ENCODE results near the gene ADAMTS17.
A peak's percentile ranks its signal among the peaks of the same experiment; 100 is the strongest.

Gene ADAMTS17

GRCh38 chr15:100333236-100333635 lies 8.5 kb downstream of the ADAMTS17 start:
- Mint-ChIP-seq H3K4me3 (no peak overlapping the region), H3K9me3 (no peaks in the 10 kb centered on the region), H3K36me3 (no peaks in the 10 kb centered on the region), H3K27ac (no peak overlapping the region), H3K4me1 (peaks cover 47% of the 10 kb centered on the region)
- DNase-seq (ENCODE audit: low spot score in 2 of 2) (no peak), ATAC-seq (no peak)

GRCh38 chr15:100332721-100333120 lies 9.1 kb downstream of the ADAMTS17 start:
- Mint-ChIP-seq H3K36me3 (no peaks in the 10 kb centered on the region), H3K4me1 (peaks cover 47% of the 10 kb centered on the region), H3K9me3 (no peaks in the 10 kb centered on the region), H3K4me3 (no peak overlapping the region), H3K27ac (no peak overlapping the region)
- ATAC-seq = no peak
- DNase-seq (ENCODE audit: low spot score in 2 of 2) = no peak

GRCh38 chr15:100332231-100332630 lies 9.5 kb downstream of the ADAMTS17 start:
- Mint-ChIP-seq H3K36me3 (no peaks in the 10 kb centered on the region), H3K4me1 (peaks cover 47% of the 10 kb centered on the region), H3K9me3 (no peaks in the 10 kb centered on the region), H3K27ac (no peak overlapping the region), H3K4me3 (no peak overlapping the region)
- ATAC-seq = no peak
- DNase-seq (ENCODE audit: low spot score in 2 of 2) = no peak

- ATAC-seq (peak; percentile 79), DNase-seq (ENCODE audit: low spot score in 2 of 2) (no peak)
- H3K4me1 Mint-ChIP-seq = peaks cover 47% of the 10 kb centered on the region
- no peaks in the 10 kb centered on the region for H3K36me3 Mint-ChIP-seq
- no peaks in the 10 kb centered on the region for H3K9me3 Mint-ChIP-seq
- H3K4me3 Mint-ChIP-seq = peak overlapping the region; percentile 60
- H3K27ac Mint-ChIP-seq = peak overlapping the region; percentile 54
Measured at GRCh38 chr15:100330629-100331215, 11.1 kb downstream of the ADAMTS17 start.

- Mint-ChIP-seq H3K9me3 (no peaks in the 10 kb centered on the region), H3K4me1 (peaks cover 43% of the 10 kb centered on the region), H3K27ac (peak overlapping the region; percentile 54)
Measured at GRCh38 chr15:100330221-100330620, 11.6 kb downstream of the ADAMTS17 start.

GRCh38 chr15:100328796-100329195 lies 13.0 kb downstream of the ADAMTS17 start:
- no peak for ATAC-seq
- no peak overlapping the region for H3K27ac Mint-ChIP-seq

More at GRCh38 chr15:100330221-100330620, 11.6 kb downstream of the ADAMTS17 start:
- Mint-ChIP-seq H3K4me3 (peak overlapping the region; percentile 60), H3K36me3 (no peaks in the 10 kb centered on the region)
- no peak for DNase-seq (ENCODE audit: low spot score in 2 of 2)
- ATAC-seq = peak; percentile 84

GRCh38 chr15:100318880-100319279 lies 22.9 kb downstream of the ADAMTS17 start:
- ATAC-seq (no peak), DNase-seq (ENCODE audit: low spot score in 2 of 2) (no peak)
- Mint-ChIP-seq H3K4me3 (no peak overlapping the region), H3K4me1 (no peaks in the 10 kb centered on the region), H3K36me3 (no peaks in the 10 kb centered on the region), H3K9me3 (no peaks in the 10 kb centered on the region), H3K27ac (no peak overlapping the region)

More at GRCh38 chr15:100328796-100329195, 13.0 kb downstream of the ADAMTS17 start:
- Mint-ChIP-seq H3K36me3 (no peaks in the 10 kb centered on the region), H3K4me1 (peaks cover 32% of the 10 kb centered on the region), H3K9me3 (no peaks in the 10 kb centered on the region), H3K4me3 (no peak overlapping the region)
- DNase-seq (ENCODE audit: low spot score in 2 of 2) = no peak

- H3K4me3 Mint-ChIP-seq = no peak overlapping the region
- H3K9me3 Mint-ChIP-seq = no peaks in the 10 kb centered on the region
- H3K4me1 Mint-ChIP-seq = no peaks in the 10 kb centered on the region
- no peak for DNase-seq (ENCODE audit: low spot score in 2 of 2)
- H3K27ac Mint-ChIP-seq = no peak overlapping the region
- no peak for ATAC-seq
- no peaks in the 10 kb centered on the region for H3K36me3 Mint-ChIP-seq
Measured at GRCh38 chr15:100314809-100315400, 26.9 kb downstream of the ADAMTS17 start.

- ATAC-seq (no peak), DNase-seq (ENCODE audit: low spot score in 2 of 2) (no peak)
- Mint-ChIP-seq H3K27ac (no peak overlapping the region), H3K9me3 (no peaks in the 10 kb centered on the region), H3K36me3 (no peaks in the 10 kb centered on the region), H3K4me1 (no peaks in the 10 kb centered on the region), H3K4me3 (no peak overlapping the region)
Measured at GRCh38 chr15:100311833-100312476, 29.8 kb downstream of the ADAMTS17 start.

GRCh38 chr15:100311154-100311625 lies 30.6 kb downstream of the ADAMTS17 start:
- Mint-ChIP-seq H3K4me3 (no peak overlapping the region), H3K4me1 (no peaks in the 10 kb centered on the region), H3K9me3 (no peaks in the 10 kb centered on the region), H3K36me3 (no peaks in the 10 kb centered on the region), H3K27ac (no peak overlapping the region)
- no peak for DNase-seq (ENCODE audit: low spot score in 2 of 2)
- ATAC-seq = no peak

GRCh38 chr15:100310513-100311153 lies 31.1 kb downstream of the ADAMTS17 start:
- Mint-ChIP-seq H3K36me3 (no peaks in the 10 kb centered on the region), H3K4me3 (no peak overlapping the region), H3K27ac (no peak overlapping the region), H3K9me3 (no peaks in the 10 kb centered on the region), H3K4me1 (no peaks in the 10 kb centered on the region)
- ATAC-seq = no peak
- no peak for DNase-seq (ENCODE audit: low spot score in 2 of 2)

- Mint-ChIP-seq H3K9me3 (no peaks in the 10 kb centered on the region), H3K4me3 (no peak overlapping the region), H3K36me3 (no peaks in the 10 kb centered on the region), H3K27ac (no peak overlapping the region), H3K4me1 (no peaks in the 10 kb centered on the region)
- ATAC-seq = no peak
- DNase-seq (ENCODE audit: low spot score in 2 of 2) = no peak
Measured at GRCh38 chr15:100310041-100310405, 31.8 kb downstream of the ADAMTS17 start.

GRCh38 chr15:100309109-100310040 lies 32.4 kb downstream of the ADAMTS17 start:
- Mint-ChIP-seq H3K27ac (no peak overlapping the region), H3K4me1 (no peaks in the 10 kb centered on the region), H3K36me3 (no peaks in the 10 kb centered on the region), H3K9me3 (no peaks in the 10 kb centered on the region), H3K4me3 (no peak overlapping the region)
- ATAC-seq = no peak
- DNase-seq (ENCODE audit: low spot score in 2 of 2) = no peak

GRCh38 chr15:100308608-100309007 lies 33.2 kb downstream of the ADAMTS17 start:
- H3K36me3 Mint-ChIP-seq = no peaks in the 10 kb centered on the region
- no peak overlapping the region for H3K4me3 Mint-ChIP-seq
- no peaks in the 10 kb centered on the region for H3K9me3 Mint-ChIP-seq
- ATAC-seq (no peak), DNase-seq (ENCODE audit: low spot score in 2 of 2) (no peak)
- H3K27ac Mint-ChIP-seq = no peak overlapping the region
- H3K4me1 Mint-ChIP-seq = no peaks in the 10 kb centered on the region

- Mint-ChIP-seq H3K4me1 (no peaks in the 10 kb centered on the region), H3K36me3 (no peaks in the 10 kb centered on the region), H3K4me3 (no peak overlapping the region), H3K27ac (no peak overlapping the region), H3K9me3 (no peaks in the 10 kb centered on the region)
- DNase-seq (ENCODE audit: low spot score in 2 of 2) (no peak), ATAC-seq (no peak)
Measured at GRCh38 chr15:100308213-100308600, 33.6 kb downstream of the ADAMTS17 start.

All from stimulated activated effector memory CD8-positive, alpha-beta T cell treated with anti-CD3 and anti-CD28 coated beads, Interleukin-12 subunit alpha, Interleukin-12 subunit beta, amount 100 ng/mL, for 72 hours (primary cell).